ENCODE results near the gene ERVFRD-1. TPM values are rescaled to one million over a fixed set of nuclear protein-coding genes. Genes with fewer than 3 reads are reported as not detected.
"Not testable (repeated sequence)": the region's sequence is repeated elsewhere in the genome, so short reads cannot be mapped to it uniquely, and the experiment has no call there.

The ERVFRD-1 gene
- total RNA-seq, 1 donor from 2014 or later, result not detected

DNA sequence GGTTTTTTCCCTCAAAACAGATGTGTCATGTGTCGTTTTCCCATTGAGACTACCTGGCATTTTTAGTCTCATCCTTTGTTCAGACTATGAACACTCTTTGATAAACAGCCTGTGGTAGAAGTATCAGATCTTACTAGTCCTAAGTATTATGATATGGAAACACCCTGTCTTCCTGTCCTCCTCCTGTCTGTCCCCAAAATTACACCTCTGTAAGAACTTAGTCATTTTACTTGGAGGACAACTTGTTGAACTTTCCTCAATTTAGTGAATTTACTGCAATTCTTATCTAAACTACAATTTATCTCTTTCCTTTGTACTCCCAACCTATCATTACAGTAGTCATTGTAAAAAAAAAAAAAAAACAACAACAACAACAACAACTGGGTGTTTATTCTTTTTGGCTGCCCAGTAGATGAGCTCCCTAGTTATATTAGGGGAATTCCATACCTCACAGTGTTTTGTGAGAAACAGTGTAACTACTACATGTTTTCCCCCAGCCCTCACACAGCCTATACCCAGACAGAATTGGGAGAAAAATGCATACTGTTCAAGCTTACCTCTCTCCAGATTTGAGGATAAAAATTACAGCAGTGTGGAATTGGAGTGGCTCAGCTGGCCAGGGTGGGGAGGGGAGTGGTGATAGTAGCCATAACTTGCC lies 18.5 kb upstream of the ERVFRD-1 start:
- no peak for DNase-seq

DNA sequence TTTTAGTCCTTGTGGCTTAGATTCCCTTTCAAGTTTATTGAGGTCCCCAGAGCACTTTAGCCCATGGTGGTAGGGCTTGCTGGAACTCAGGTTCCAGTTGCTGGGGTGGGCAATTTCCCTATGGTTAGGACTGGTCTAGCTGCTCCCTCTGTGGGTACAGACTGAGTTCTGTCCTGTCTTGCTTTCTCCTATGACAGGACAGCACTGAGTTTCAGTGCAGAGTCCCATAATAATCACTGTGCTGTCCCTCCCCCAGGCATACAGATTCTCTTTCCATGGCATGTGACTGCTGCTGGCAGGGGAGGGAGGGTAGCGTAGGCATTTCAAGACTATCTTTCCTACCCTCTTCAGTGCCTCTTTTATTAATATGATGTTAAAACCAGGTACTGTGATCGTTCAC lies 17.1 kb upstream of the ERVFRD-1 start:
- DNase-seq, result no peak

DNA sequence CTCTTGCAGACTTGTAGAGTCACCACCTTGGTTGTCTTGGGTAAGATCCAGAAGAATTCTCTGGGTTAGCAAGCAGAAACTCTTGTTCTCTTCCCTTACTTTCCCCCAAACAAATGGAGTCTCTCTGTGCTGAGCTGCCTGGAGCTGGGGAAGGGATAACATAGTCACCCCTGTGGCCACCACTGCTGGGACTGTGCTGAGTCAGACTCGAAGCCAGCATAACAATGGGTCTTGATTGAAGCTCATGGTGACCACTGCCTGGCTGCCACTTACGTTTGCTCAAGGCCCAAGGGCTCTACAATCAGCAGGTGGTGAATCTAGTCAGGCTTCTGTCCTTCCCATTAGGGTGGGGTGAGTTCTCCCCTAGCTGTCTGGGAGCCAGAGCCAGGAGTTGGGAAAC lies 15.4 kb upstream of the ERVFRD-1 start:
- DNase-seq, result no peak

DNA sequence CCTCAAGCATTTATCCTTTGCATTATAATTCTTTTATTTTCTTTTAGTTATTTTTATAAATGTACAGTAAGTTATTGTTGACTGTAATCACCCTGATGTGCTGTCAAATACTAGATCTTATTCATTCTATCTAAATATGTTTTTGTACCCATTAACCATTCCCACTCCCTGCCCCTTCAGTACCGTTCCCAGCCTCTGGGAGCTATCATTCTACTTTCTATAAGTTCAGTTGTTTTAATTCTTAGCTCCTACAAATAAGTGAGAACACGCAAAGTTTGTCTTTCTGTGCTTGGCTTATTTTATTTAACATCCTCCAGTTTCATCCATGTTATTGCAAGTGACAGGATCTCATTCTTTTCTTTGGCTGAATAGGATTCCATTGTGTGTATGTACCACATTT lies 12.5 kb upstream of the ERVFRD-1 start:
- DNase-seq, result no peak

DNA sequence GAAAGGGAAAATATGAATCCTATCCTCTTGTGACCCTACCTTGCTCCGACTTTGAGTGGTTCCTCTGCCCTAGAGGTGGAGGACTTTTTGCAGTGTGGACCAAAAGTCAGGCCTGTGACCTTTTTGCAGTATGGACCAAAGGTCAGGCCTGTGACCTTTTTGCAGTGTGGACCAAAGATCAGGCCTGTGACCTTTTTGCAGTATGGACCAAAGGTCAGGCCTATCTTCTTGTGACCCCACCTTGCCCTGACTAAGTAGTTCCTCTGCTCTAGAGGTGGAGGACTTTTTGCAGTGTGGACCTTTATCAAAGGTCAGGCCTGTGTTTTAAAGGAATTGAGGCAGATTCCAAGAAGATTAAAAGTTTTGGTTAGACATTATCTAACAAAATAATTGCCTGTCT lies 10.9 kb upstream of the ERVFRD-1 start:
- no peak for DNase-seq

DNA sequence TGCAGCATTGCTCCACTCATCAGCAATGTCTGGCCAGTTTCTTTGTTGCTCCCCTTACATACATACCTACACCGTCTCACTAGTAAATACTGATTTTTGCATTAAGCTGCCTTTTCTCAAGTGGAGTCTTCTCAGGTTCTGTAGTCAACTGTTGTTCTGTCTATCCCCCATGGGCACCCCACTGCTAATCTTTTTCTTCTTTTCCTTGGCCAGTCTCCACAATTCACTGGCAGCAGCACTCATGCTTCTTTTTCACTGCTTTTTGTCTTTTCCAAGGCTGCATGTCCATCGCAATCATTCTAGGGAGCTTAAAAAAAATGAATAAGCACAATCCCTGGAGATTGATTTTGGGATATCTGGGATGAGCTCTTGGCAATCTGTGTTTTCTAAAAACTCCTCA lies 10.3 kb upstream of the ERVFRD-1 start:
- no peak for DNase-seq

DNA sequence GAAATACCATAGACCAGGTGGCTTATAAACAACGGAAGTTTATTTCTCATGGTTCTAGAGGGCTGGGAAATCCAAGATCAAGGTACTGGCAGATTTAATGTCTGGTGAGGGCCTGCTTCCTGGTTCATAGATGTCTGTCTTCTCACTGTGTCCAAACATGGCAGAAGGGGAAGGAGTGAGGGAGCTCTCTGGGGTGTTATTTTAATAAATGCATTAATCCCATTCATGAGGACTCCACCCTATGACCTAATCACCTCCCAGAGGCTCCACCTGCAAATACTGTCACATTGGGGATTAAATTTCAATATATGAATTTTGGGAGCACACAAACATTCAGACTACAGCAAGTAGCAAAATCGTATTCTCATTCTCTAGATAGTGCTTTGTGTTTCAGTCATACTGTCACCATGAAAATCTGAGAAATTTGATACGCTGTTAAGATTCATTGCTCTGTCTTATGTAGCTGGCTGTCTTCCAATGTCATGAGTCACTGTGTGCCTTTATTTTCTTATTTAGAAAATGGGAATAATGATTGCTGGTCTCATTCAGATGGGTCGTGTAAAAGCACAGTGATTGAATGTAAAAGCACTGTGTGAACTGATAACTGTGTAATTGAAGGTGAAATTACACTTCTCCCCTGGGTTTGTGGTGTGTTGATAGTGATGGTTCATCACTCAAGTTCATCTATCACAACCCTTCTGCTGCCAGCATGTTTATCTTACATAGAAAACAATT lies 8.9 kb upstream of the ERVFRD-1 start:
- DNase-seq, result no peak

DNA sequence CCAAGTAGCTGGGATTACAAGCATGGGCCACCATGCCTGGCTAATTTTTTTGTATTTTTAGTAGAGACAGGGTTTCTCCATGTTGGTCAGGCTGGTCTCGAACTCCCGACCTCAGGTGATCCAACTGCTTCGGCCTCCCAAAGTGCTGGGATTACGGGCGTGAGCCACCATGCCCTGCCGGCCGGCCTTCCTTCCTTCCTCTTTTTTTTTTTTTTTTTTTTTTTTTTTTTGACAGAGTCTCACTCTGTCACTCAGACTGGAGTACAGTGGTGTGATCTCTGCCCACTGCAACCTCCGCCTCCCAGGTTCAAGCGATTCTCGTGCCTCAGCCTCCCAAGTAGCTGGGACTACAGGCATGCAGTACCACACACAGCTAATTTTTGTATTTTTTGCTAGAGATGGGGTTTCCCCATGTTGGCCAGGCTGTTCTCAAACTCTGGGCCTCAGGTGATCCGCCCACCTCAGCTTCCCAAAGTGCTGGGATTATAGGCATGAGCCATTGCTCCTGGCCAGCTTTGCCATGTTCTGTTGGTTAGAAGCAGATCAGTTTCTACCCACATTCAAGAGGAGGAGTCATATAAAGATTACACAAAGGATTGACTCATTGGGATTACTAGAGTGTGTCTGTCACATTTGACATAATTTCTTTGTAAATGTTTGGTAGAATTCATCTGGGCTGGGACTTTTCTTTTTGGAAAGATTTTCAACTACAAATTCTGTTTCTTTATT lies 4.4 kb upstream of the ERVFRD-1 start:
- DNase-seq, result not testable (repeated sequence)

DNA sequence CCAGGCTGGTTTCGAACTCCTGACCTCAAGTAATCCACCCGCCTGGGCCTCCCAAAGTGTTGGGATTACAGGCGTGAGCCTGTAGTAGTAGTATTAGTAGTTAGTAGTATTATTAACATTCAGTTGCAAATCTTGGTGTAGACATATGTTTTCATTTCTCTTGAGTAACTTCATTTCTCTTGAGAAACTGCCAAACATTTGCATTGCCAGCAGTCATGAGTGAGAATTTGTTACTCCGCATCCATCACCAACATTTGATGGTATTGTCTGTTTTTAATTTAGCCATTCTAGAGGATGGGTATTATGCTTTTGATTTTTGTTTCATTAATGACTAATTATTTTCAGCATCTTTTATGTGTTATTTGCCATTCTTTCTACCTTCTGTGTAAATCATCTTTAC lies 1.5 kb upstream of the ERVFRD-1 start:
- DNase-seq, result no peak

DNA sequence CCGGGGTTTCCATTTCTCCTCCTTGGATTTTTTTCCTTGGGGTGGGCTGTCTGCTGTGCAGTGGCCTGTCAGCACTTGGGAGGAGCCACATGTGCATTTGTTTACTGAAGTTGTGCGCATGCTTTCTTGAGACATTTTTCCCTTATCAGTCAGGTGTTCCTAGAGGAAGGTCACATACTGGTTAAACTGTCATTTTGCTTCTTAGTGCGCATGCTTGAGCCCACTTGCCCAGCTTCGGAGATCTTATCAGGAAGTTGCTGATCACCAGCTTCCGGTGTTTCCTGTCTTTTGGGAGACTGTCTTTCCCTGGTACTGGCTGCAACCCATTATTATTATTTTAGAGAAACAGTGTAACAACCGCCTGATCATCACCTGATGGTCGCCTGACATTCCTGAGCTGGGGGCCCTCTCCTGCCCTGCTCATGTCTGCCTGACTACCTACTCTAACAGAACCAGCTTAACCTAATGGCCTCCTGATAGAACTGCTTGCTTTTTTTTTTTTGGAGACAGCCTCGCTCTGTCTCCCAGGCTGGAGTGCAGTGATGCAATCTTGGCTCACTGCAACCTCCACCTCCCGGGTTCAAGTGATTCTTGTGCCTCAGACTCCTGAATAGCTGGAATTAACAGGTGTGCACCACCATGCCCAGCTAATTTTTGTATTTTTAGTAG lies 378 bp upstream of the ERVFRD-1 start:
- no peak for DNase-seq

DNA sequence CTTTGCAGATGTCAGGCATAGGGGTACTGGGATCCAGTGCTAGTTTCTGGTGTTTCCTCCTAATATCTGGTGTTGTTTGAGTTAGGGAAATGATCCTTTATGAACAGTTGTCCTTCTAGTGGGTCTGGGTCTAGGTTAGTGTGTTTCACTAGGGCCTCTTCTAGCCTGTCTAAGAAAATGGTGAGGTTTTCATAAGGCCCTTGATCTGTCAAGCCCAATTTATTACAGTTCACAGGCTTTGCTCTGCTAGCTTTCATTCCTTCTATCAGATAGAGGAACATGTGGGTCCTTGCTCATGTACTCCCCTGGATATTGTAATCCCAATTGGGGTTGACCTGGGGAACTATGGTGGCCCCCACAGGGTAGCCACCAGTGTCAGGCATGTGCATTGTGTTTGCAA lies 2.8 kb downstream of the ERVFRD-1 start:
- DNase-seq, result no peak

DNA sequence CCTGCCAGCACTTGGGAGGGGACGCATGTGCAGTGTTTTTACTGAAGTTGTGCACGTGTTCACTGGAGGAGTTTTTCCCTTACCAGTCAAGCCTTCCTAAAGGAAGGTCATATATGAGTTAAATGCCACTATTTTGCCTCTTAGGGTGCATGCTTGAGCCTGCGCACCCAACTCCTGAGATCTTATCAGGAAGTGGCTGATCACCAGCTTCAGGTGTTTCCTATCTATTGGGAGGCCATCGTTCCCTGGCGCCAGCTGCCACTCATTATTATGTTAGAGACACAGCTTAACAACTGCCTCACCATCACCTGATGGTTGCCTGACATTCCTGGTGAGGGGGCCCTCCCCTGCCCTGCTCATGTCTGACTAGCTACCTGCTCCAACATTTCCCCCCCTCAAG lies 8.5 kb downstream of the ERVFRD-1 start:
- DNase-seq, result no peak

DNA sequence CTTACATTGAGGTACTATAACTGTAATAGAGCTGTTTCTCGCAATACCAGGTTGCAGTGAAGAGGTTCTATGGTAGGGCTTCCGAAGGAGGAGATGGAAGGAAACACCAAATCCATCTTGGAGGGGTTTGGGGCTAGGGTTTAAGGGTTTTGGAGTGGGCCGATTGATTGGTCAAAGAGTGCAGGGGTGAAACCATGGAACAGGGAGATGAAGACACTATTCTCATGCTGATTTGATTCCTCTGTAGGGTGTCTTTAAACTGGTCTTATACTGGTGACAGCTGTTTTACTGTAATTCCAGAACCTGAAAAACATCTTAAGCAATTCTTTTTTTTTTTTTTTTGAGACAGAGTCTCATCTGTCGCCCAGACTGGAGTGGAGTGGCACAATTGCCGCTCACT lies 10.1 kb downstream of the ERVFRD-1 start:
- DNase-seq, result no peak

DNA sequence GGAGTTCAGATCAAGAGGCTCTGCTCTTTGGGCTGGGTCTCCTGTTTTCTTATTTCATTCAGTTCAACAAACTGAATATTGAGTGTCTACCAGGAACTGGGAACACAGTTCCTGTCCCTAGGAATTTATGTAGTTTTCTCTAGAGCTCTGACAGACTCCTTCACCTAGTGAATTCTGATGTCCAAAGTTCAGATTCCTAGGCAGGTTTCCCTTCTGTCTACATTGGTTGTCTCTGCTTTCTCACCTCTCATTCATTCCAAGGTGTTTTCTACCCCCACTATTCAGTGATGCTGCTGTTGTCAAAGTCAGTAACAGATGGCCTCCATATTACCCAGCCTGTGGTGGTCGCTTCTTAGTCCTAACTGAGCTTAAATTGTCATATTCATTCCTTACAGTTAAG lies 13.5 kb downstream of the ERVFRD-1 start:
- no peak for DNase-seq

DNA sequence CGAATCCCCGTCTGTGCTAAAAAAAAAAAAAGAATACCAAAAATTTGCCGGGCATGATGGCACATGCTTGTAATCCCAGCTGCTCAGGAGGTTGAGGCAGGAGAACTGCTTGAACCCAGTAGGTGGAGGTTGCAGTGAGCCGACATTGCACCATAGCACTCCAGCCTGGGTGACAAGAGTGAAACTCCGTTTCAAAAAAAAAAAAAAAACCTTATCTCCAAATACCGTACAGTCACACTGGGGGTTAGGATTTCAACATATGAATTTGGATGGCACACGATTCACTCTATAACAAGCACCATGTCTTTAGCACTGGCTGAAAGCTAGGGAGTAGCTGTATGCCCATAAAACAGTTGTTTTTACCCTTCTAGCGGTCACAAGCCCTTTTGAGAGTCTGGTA lies 14.0 kb downstream of the ERVFRD-1 start:
- DNase-seq, result no peak

DNA sequence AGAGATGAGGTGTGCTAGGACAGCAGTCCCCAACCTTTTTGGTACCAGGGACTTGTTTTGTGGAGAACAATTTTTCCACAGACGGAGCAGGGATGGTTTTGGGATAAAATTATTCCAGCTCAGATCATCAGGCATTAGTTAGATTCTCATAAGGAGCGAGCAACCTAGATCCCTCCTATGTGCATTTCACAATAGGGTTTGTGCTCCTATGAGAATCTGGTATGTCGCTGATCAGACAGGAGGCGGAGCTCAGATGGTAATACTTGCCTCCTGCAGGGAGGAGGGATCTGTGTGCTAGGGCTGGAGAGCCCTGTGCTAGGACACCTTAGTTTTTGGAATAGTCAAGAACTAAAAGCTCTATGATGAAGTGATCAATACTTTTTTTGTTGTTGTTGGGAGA lies 15.4 kb downstream of the ERVFRD-1 start:
- no peak for DNase-seq

DNA sequence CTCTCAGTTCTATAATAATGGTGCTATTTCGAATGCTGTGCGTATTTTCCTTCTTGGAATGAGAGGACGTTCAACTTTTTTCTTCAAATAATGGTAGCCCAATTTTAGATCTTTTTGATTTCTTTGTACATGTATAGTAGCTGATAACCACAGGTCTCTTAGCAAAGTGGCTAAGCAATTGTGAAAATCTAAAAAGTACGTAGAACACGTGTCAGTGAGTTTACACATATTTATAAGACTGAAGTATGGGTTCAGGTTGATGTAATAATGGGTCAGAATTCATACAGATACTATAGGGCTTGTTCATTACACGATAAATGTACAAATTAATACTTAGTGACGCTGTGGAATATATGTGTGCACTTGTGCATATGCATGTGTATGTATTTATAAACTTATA lies 16.6 kb downstream of the ERVFRD-1 start:
- DNase-seq, result no peak

DNA sequence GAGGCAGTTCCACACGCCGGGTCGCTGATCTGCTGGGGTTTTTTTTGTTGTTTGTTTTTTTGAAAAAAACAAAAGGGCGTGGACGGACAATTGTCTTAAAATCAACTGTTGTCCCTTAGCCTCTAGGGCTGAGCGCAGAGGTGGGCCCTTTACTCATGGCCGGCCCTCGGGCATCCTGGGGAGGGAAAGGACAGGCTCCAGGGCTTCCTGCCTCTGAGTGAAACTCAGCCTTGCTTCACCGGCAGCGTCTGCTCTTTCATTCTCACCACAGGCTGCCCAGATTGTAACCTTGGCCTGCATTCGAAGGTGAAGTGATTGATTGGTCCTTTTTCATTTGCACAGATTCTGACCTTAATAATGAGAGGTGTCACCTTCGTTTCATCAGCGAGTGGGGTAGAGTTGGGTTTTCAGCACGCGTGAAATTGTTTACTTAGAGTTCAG lies 17.1 kb downstream of the ERVFRD-1 start:
- DNase-seq, result peak; percentile 32

DNA sequence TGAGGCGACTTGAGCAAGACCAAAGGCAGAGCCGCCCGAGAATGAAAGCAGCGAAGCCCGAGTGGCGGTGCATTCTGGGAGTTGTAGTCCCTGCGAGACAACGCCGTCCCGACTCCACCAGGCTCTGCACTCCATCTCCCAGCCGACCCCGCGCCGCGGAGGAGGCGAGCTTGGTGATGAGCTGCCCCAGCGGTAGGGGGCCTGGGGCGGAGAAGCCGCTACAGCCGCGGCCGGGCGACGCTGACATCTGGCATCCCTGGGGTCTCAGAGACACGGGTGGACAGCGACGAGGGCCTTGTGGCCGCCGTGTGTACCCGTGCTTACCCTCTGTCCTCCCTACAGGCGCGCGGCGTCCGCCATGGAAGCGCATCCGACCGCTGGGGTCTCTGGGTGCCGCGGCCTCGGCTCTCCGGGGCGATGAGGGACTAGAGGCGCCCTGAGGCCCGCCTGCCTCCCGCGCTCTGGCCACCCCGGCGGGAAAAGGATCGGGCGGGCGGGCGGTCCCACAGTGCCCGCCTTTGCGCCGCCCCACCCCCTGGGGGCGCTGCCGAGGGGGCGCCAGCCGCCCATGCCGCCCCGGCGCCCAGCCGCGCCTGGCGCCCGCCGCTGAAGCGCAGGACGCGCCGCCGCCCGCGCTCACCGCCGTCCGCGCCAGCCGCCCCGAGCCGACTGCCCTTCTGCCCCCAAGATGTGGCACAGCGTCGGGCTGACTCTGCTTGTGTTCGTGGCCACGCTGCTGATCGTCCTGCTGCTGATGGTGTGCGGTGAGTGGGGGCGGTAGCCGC lies 17.7 kb downstream of the ERVFRD-1 start, which contains the start of gene SMIM13:
Gene SMIM13, plus strand, starts transcription at position 209 of the 785 bp plus-strand sequence. Its CDS starts 480 bp downstream, at position 689.
- DNase-seq, result peak; percentile 98

DNA sequence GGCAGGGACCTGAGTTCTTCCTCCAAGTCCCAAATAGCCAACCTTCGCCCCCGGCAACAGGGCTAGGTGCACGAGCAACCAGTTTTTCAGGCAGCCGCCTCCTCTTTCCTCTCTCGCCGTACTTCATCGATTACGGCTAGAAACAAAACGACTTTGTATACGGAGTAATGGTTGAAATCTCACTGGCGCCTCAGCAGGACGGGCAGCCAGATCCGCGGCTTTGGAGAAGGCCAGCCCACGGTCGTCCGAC lies 18.2 kb downstream of the ERVFRD-1 start:
- no peak for DNase-seq

DNA sequence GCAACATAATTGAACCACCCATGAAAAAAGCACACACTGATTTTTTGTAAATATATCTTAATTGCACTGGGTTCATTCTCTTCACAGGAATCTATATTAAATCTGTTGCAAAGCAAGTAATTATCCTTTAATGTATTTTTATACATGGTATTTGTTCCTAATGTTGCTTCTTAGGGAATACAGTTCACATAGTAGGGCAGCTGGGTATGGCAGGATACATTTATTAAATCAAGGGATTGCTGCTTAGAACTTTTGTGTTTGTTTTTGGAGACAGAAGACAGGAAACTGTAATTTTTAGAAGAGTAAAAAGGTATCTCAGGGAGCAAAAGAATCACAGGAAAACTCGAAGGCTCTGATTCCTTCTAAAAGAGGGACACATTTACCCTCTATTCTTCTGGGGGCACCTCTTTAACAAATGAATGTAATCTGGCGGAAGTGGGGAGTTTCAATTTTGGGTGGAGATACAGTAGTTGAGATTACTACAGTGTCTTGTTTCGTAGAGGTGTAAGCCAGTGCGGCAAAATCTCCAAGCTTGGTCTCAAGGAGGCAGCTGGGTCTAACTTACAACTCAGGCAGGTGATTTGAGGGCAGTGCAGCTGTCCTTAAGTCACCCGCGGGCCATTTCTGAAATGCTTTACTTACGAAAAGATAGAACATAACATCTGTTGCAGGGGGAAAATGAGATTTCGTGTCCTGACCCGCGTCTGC lies 18.7 kb downstream of the ERVFRD-1 start:
- peak; percentile 48 for DNase-seq

DNA sequence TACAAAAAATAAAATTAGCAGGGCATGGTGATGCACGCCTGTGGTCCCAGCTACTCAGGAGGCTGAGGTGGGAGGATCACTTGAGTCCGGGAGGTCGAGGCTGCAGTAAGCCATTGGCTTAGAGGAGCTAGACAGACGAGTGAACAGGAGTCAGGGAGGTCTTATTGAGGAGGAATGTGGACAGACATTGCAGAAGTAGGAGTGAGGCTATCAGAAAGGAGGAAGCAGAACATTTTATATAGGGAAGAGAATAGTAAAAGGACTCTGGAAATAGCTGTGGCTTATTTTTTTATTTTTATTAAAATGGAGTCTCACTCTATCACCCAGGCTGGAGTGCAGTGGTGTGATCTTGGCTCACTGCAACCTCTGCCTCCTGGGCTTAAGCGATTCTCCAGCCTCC lies 20.4 kb downstream of the ERVFRD-1 start:
- DNase-seq, result not testable (repeated sequence)
